Measurements from ENCODE around the gene TCP11.
A peak's percentile ranks its signal among the peaks of the same experiment; 100 is the strongest.

Gene TCP11

GRCh38 chr6:35141007-35141655 is at the start of gene TCP11:
TCP11 (minus strand) TSS chr6:35141339; CDS start chr6:35140870, 469 bp downstream.
- DNase-seq = no peak

- DNase-seq = no peak
Observed at GRCh38 chr6:35190306-35190705, 49.2 kb upstream of the TCP11 start.

- DNase-seq = no peak
Observed at GRCh38 chr6:35188886-35189285, 47.7 kb upstream of the TCP11 start.

GRCh38 chr6:35186571-35186970 is 45.4 kb upstream of the TCP11 start:
- no peak for DNase-seq

- DNase-seq = no peak
Observed at GRCh38 chr6:35185971-35186370, 44.8 kb upstream of the TCP11 start.

- no peak for DNase-seq
Observed at GRCh38 chr6:35185302-35185681, 44.2 kb upstream of the TCP11 start.

- no peak for DNase-seq
Observed at GRCh38 chr6:35184580-35185301, 43.6 kb upstream of the TCP11 start.

- no peak for DNase-seq
Observed at GRCh38 chr6:35183935-35184334, 42.8 kb upstream of the TCP11 start.

- no peak for DNase-seq
Observed at GRCh38 chr6:35183281-35183680, 42.1 kb upstream of the TCP11 start.

- peak; percentile 42 to 58 for DNase-seq
Observed at GRCh38 chr6:35181933-35182612, 40.9 kb upstream of the TCP11 start.

GRCh38 chr6:35181308-35181932 is 40.3 kb upstream of the TCP11 start:
- DNase-seq = no peak

- no peak for DNase-seq
Observed at GRCh38 chr6:35179901-35180535, 38.9 kb upstream of the TCP11 start.

- no peak for DNase-seq
Observed at GRCh38 chr6:35178932-35179832, 38.0 kb upstream of the TCP11 start.

- no peak for DNase-seq
Observed at GRCh38 chr6:35178012-35178411, 36.9 kb upstream of the TCP11 start.

GRCh38 chr6:35177596-35177995 is 36.5 kb upstream of the TCP11 start:
- DNase-seq = no peak

GRCh38 chr6:35177157-35177556 is 36.0 kb upstream of the TCP11 start:
- DNase-seq = no peak

- DNase-seq = no peak
Observed at GRCh38 chr6:35176301-35177024, 35.3 kb upstream of the TCP11 start.

- DNase-seq = no peak
Observed at GRCh38 chr6:35174501-35174900, 33.4 kb upstream of the TCP11 start.

GRCh38 chr6:35174088-35174434 is 32.9 kb upstream of the TCP11 start:
- no peak for DNase-seq

- DNase-seq = no peak
Observed at GRCh38 chr6:35173427-35174087, 32.4 kb upstream of the TCP11 start.

GRCh38 chr6:35173044-35173426 is 31.9 kb upstream of the TCP11 start:
- DNase-seq = no peak

All from NCI-H526 (cell line).